A549 (cell line): ENCODE results near the gene SLC2A8.

Source experiments
- CHD2 ChIP-seq: fragments of 150-350 bp; IDR thresholded peaks from 2 replicates; pipeline ENCODE4 v1.6.1; 2014; ENCODE audit warnings: low read length; ENCODE audit not compliant: partially characterized antibody
- CTCF ChIP-seq: fragments of >200 bp; sonication (Bioruptor Twin); formaldehyde crosslinking; IDR thresholded peaks from 3 replicates; pipeline ENCODE4 v1.5.1; 2016
- POLR2A ChIP-seq: IDR thresholded peaks from 2 replicates; pipeline ENCODE4 v1.6.1; 2012; ENCODE audit warnings: mild to moderate bottlenecking, low read length

GRCh38 chr9:127449332-127449966, 52.5 kb downstream of the SLC2A8 start:
- TF ChIP-seq CTCF = no peak
- TF ChIP-seq POLR2A = no peak
- no peak for TF ChIP-seq CHD2
